GM19397 (cell line): Measurements from ENCODE around the gene MAST2.
A peak's percentile ranks its signal among the peaks of the same experiment; 100 is the strongest.

Source experiments
- ATAC-seq: cut with Tn5 transposase; IDR thresholded peaks from one replicate; pipeline ENCODE4 v1.9.1; 2021; ENCODE audit warnings: mild to moderate bottlenecking, moderate library complexity; ENCODE audit not compliant: unreplicated experiment

The MAST2 gene

GRCh38 chr1:45803299-45803780, at the start of gene MAST2:
MAST2 (plus strand) TSS chr1:45803612; CDS start chr1:45803896, 284 bp downstream.
- ATAC-seq = peak; percentile 93

GRCh38 chr1:45755697-45756096, 47.7 kb upstream of the MAST2 start:
- ATAC-seq = no peak

GRCh38 chr1:45762291-45762690, 41.1 kb upstream of the MAST2 start:
- no peak for ATAC-seq

- no peak for ATAC-seq
Measured at GRCh38 chr1:45765999-45766792, 37.2 kb upstream of the MAST2 start.

GRCh38 chr1:45767035-45767434, 36.4 kb upstream of the MAST2 start:
- no peak for ATAC-seq

GRCh38 chr1:45769261-45769932, 34.0 kb upstream of the MAST2 start:
- no peak for ATAC-seq

- ATAC-seq = no peak
Measured at GRCh38 chr1:45772971-45773370, 30.4 kb upstream of the MAST2 start.

GRCh38 chr1:45775794-45776193, 27.6 kb upstream of the MAST2 start:
- no peak for ATAC-seq

GRCh38 chr1:45785583-45785982, 17.8 kb upstream of the MAST2 start:
- no peak for ATAC-seq

- no peak for ATAC-seq
Measured at GRCh38 chr1:45787905-45788304, 15.5 kb upstream of the MAST2 start.

GRCh38 chr1:45789601-45790000, 13.8 kb upstream of the MAST2 start:
- no peak for ATAC-seq

- no peak for ATAC-seq
Measured at GRCh38 chr1:45792744-45793143, 10.7 kb upstream of the MAST2 start.

- ATAC-seq = no peak
Measured at GRCh38 chr1:45793942-45794604, 9.3 kb upstream of the MAST2 start.

GRCh38 chr1:45796381-45796780, 7.0 kb upstream of the MAST2 start:
- no peak for ATAC-seq

- no peak for ATAC-seq
Measured at GRCh38 chr1:45796946-45797345, 6.5 kb upstream of the MAST2 start.

- no peak for ATAC-seq
Measured at GRCh38 chr1:45800899-45801298, 2.5 kb upstream of the MAST2 start.

- ATAC-seq = no peak
Measured at GRCh38 chr1:45802343-45803298, 791 bp upstream of the MAST2 start.

GRCh38 chr1:45803781-45804668, 613 bp downstream of the MAST2 start:
- peak; percentile 30 for ATAC-seq

- no peak for ATAC-seq
Measured at GRCh38 chr1:45804669-45804969, 1.2 kb downstream of the MAST2 start.

- no peak for ATAC-seq
Measured at GRCh38 chr1:45806129-45806528, 2.7 kb downstream of the MAST2 start.
